WTC11 (cell line): ENCODE results near the gene SHROOM3. TPM values are rescaled to one million over a fixed set of nuclear protein-coding genes. Genes with fewer than 3 reads are reported as not detected.

Experiments
- ATAC-seq: fragments of 200-7000 bp; cut with Tn5 transposase; 2 replicates; pipeline ENCODE4 v1.10.0; 2021; ENCODE audit warnings: mild to moderate bottlenecking, moderate library complexity
- CTCF ChIA-PET: fragments of 300-600 bp; sonication (Branson Sonifier 250); formaldehyde crosslinking; loops from one replicate; lab custom pipeline; 2021; ENCODE audit warnings: antibody characterized with exemption; lab: Charles Lee
- POLR2A ChIA-PET: fragments of 350-600 bp; sonication (Branson Sonifier 250); formaldehyde crosslinking; loops from one replicate; lab custom pipeline; 2021; ENCODE audit warnings: antibody characterized with exemption; lab: Charles Lee
- DNase-seq: peaks from one replicate; pipeline ENCODE4 v3.0.0; 2021; ENCODE audit warnings: low spot score
- H3K27ac Mint-ChIP-seq: 2 replicates; pipeline ENCODE4 v1.8.0; 2021; ENCODE audit warnings: mixed read lengths
- H3K27me3 Mint-ChIP-seq: 2 replicates; pipeline ENCODE4 v1.8.0; 2021; ENCODE audit warnings: low read depth, mild to moderate bottlenecking, moderate library complexity, mixed read lengths
- H3K36me3 Mint-ChIP-seq: 2 replicates; pipeline ENCODE4 v1.8.0; 2021; ENCODE audit warnings: mixed read lengths
- H3K4me1 Mint-ChIP-seq: 2 replicates; pipeline ENCODE4 v1.8.0; 2022; ENCODE audit warnings: mixed read lengths
- H3K4me3 Mint-ChIP-seq: 2 replicates; pipeline ENCODE4 v1.8.0; 2021; ENCODE audit warnings: mild to moderate bottlenecking, moderate library complexity, mixed read lengths
- H3K9me3 Mint-ChIP-seq: 2 replicates; pipeline ENCODE4 v1.8.0; 2021; ENCODE audit warnings: mixed read lengths
- ARID4B ChIP-seq: sonication (generic); formaldehyde crosslinking; IDR thresholded peaks from 2 replicates; pipeline ENCODE4 v1.8.0; 2023; ENCODE audit warnings: missing genetic modification reagents, mild to moderate bottlenecking, borderline replicate concordance
- ATF3 ChIP-seq: sonication (generic); formaldehyde crosslinking; conservative IDR thresholded peaks from 2 replicates; pipeline ENCODE4 v1.8.1; 2022; ENCODE audit warnings: mild to moderate bottlenecking, missing genetic modification reagents
- CBFB ChIP-seq: sonication (generic); formaldehyde crosslinking; IDR thresholded peaks from 2 replicates; pipeline ENCODE4 v1.8.1; 2022; ENCODE audit warnings: mild to moderate bottlenecking, low read depth, missing genetic modification reagents
- CREB1 ChIP-seq: sonication (generic); formaldehyde crosslinking; IDR thresholded peaks from 2 replicates; pipeline ENCODE4 v1.8.0; 2023; ENCODE audit warnings: mild to moderate bottlenecking, missing genetic modification reagents
- E2F4 ChIP-seq: sonication (generic); formaldehyde crosslinking; IDR thresholded peaks from 2 replicates; pipeline ENCODE4 v1.8.1; 2022; ENCODE audit warnings: low read depth, mild to moderate bottlenecking, moderate library complexity, missing genetic modification reagents, borderline replicate concordance
- FOXJ3 ChIP-seq: sonication (generic); formaldehyde crosslinking; IDR thresholded peaks from 2 replicates; pipeline ENCODE4 v1.9.0; 2021; ENCODE audit warnings: missing genetic modification reagents, mild to moderate bottlenecking, borderline replicate concordance
- HMGA2 ChIP-seq: fragments of 250-450 bp; sonication (Bioruptor Pico); IDR thresholded peaks from 2 replicates; pipeline ENCODE4 v1.4.0; 2021; ENCODE audit warnings: mild to moderate bottlenecking, moderate library complexity
- MXD4 ChIP-seq: fragments of 250-450 bp; sonication (Bioruptor Pico); IDR thresholded peaks from 2 replicates; pipeline ENCODE4 v1.8.0; 2021; ENCODE audit warnings: mild to moderate bottlenecking, moderate library complexity, borderline replicate concordance
- MYBL2 ChIP-seq: sonication (generic); formaldehyde crosslinking; IDR thresholded peaks from 2 replicates; pipeline ENCODE4 v1.8.1; 2023; ENCODE audit warnings: mild to moderate bottlenecking, moderate library complexity, missing genetic modification reagents
- RORB ChIP-seq: fragments of 250-450 bp; sonication (Bioruptor Pico); IDR thresholded peaks from 2 replicates; pipeline ENCODE4 v1.9.0; 2021; ENCODE audit warnings: mild to moderate bottlenecking
- TEAD1 ChIP-seq: sonication (generic); formaldehyde crosslinking; IDR thresholded peaks from 2 replicates; pipeline ENCODE4 v1.8.0; 2022; ENCODE audit warnings: mild to moderate bottlenecking, missing genetic modification reagents
- ZNF263 ChIP-seq: sonication (generic); formaldehyde crosslinking; IDR thresholded peaks from 2 replicates; pipeline ENCODE4 v1.8.1; 2022; ENCODE audit warnings: low read depth, mild to moderate bottlenecking, moderate library complexity, missing genetic modification reagents
- ZNF281 ChIP-seq: sonication (generic); formaldehyde crosslinking; IDR thresholded peaks from 2 replicates; pipeline ENCODE4 v1.8.0; 2023; ENCODE audit warnings: mild to moderate bottlenecking, missing genetic modification reagents
- ZNF671 ChIP-seq: fragments of 250-450 bp; sonication (Bioruptor Pico); IDR thresholded peaks from 2 replicates; pipeline ENCODE4 v1.8.0; 2021; ENCODE audit warnings: mild to moderate bottlenecking
- total RNA-seq: library from RNA; stranded (reverse); gene quantifications from 3 replicates; pipeline ENCODE4 v1.2.3, GENCODE V29; 2021
- TF ChIP-seq, protein P1 (sequence below): fragments of 250-450 bp; sonication (Bioruptor Pico); conservative IDR thresholded peaks from 2 replicates; pipeline ENCODE4 v1.9.0; 2021; ENCODE audit warnings: mild to moderate bottlenecking
- TF ChIP-seq, protein P2 (sequence below): sonication (generic); formaldehyde crosslinking; IDR thresholded peaks from 2 replicates; pipeline ENCODE4 v1.8.1; 2023; ENCODE audit warnings: mild to moderate bottlenecking, missing genetic modification reagents
- TF ChIP-seq, protein P3 (sequence below): sonication (generic); formaldehyde crosslinking; IDR thresholded peaks from 2 replicates; pipeline ENCODE4 v1.8.1; 2023; ENCODE audit warnings: mild to moderate bottlenecking, moderate library complexity, missing genetic modification reagents
- TF ChIP-seq, protein P4 (sequence below): fragments of 250-450 bp; sonication (Bioruptor Pico); IDR thresholded peaks from 2 replicates; pipeline ENCODE4 v1.9.0; 2021; ENCODE audit warnings: mild to moderate bottlenecking
- TF ChIP-seq, protein P5 (sequence below): sonication (generic); formaldehyde crosslinking; IDR thresholded peaks from 2 replicates; pipeline ENCODE4 v1.8.0; 2022; ENCODE audit warnings: mild to moderate bottlenecking, missing genetic modification reagents

SHROOM3 gene
- total RNA-seq, 1 experiment from 2014 or later, result 71.9 TPM

GRCh38 chr4:76655566-76656479 is 220.8 kb downstream of the SHROOM3 start:
- Mint-ChIP-seq H3K4me1 (no peaks in the 10 kb centered on the region), H3K36me3 (no peaks in the 10 kb centered on the region), H3K9me3 (peaks cover 2% of the 10 kb centered on the region), H3K27me3 (no peaks in the 10 kb centered on the region), H3K4me3 (no peak overlapping the region), H3K27ac (no peak overlapping the region)
- DNase-seq (no peak), ATAC-seq (no peak)
- CTCF ChIA-PET, result interaction anchor here (0.8 kb wide), 1 partner anchor 102 kb away, joined by 3 read pairs; no protein-coding TSS in a partner anchor
- POLR2A ChIA-PET, result no interaction called here
- TF ChIP-seq MYBL2 (CRISPR knock-in tag), result no peak
- no peak for TF ChIP-seq ATF3 (CRISPR knock-in tag)
- TF ChIP-seq TEAD1, result no peak
- no peak for TF ChIP-seq CREB1
- TF ChIP-seq, protein P1, sequence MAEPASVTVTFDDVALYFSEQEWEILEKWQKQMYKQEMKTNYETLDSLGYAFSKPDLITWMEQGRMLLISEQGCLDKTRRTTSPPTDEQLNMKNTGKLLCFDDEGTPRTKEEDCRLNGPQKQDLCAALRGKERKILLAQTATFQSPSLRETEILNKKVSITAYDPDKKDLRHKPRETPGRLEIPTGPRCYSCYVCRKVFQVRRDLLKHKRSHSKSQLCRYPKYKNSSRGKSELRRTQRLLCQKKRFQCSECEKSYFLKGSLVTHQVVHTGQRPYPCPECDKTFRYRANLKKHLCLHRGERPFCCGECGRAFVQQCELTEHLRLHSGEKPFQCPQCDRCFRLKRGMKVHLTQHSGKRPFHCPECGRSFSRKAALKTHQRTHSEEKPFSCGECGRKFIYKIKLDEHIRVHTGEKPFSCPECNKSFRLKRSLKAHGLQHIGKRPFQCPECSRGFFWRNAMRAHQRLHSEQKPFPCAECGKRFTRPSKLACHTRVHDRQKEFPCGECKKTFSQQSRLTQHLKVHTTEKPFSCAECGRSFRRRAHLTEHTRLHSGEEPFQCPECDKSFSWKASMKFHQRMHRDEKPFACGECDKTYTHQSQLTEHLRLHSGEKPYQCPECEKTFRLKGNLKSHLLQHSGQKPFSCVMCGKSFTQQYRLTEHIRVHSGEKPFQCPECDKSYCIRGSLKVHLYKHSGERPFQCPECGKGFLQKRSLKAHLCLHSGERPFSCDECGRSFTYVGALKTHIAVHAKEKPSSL (CRISPR knock-in tag), result no peak
- TF ChIP-seq ZNF263 (CRISPR knock-in tag), result no peak
- TF ChIP-seq ZNF671 (CRISPR knock-in tag), result no peak
- TF ChIP-seq ZNF281, result no peak
- TF ChIP-seq, protein P2, sequence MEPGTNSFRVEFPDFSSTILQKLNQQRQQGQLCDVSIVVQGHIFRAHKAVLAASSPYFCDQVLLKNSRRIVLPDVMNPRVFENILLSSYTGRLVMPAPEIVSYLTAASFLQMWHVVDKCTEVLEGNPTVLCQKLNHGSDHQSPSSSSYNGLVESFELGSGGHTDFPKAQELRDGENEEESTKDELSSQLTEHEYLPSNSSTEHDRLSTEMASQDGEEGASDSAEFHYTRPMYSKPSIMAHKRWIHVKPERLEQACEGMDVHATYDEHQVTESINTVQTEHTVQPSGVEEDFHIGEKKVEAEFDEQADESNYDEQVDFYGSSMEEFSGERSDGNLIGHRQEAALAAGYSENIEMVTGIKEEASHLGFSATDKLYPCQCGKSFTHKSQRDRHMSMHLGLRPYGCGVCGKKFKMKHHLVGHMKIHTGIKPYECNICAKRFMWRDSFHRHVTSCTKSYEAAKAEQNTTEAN, result no peak
- TF ChIP-seq, protein P3, sequence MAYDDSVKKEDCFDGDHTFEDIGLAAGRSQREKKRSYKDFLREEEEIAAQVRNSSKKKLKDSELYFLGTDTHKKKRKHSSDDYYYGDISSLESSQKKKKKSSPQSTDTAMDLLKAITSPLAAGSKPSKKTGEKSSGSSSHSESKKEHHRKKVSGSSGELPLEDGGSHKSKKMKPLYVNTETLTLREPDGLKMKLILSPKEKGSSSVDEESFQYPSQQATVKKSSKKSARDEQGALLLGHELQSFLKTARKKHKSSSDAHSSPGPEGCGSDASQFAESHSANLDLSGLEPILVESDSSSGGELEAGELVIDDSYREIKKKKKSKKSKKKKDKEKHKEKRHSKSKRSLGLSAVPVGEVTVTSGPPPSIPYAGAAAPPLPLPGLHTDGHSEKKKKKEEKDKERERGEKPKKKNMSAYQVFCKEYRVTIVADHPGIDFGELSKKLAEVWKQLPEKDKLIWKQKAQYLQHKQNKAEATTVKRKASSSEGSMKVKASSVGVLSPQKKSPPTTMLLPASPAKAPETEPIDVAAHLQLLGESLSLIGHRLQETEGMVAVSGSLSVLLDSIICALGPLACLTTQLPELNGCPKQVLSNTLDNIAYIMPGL (CRISPR knock-in tag), result no peak
- no peak for TF ChIP-seq HMGA2 (CRISPR knock-in tag)
- TF ChIP-seq E2F4, result no peak
- TF ChIP-seq, protein P4, sequence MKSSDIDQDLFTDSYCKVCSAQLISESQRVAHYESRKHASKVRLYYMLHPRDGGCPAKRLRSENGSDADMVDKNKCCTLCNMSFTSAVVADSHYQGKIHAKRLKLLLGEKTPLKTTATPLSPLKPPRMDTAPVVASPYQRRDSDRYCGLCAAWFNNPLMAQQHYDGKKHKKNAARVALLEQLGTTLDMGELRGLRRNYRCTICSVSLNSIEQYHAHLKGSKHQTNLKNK (CRISPR knock-in tag), result no peak
- no peak for TF ChIP-seq MXD4 (CRISPR knock-in tag)
- TF ChIP-seq RORB (CRISPR knock-in tag), result no peak
- TF ChIP-seq, protein P5, sequence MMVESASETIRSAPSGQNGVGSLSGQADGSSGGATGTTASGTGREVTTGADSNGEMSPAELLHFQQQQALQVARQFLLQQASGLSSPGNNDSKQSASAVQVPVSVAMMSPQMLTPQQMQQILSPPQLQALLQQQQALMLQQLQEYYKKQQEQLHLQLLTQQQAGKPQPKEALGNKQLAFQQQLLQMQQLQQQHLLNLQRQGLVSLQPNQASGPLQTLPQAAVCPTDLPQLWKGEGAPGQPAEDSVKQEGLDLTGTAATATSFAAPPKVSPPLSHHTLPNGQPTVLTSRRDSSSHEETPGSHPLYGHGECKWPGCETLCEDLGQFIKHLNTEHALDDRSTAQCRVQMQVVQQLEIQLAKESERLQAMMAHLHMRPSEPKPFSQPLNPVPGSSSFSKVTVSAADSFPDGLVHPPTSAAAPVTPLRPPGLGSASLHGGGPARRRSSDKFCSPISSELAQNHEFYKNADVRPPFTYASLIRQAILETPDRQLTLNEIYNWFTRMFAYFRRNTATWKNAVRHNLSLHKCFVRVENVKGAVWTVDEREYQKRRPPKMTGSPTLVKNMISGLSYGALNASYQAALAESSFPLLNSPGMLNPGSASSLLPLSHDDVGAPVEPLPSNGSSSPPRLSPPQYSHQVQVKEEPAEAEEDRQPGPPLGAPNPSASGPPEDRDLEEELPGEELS (CRISPR knock-in tag), result no peak
- no peak for TF ChIP-seq CBFB
- TF ChIP-seq FOXJ3 (CRISPR knock-in tag), result no peak
- no peak for TF ChIP-seq ARID4B (CRISPR knock-in tag)
